HG02642 (cell line): ENCODE data around the gene GABRB3.

Experiments
- ATAC-seq: cut with Tn5 transposase; IDR thresholded peaks from one replicate; pipeline ENCODE4 v1.9.1; 2021; ENCODE audit warnings: mild to moderate bottlenecking; ENCODE audit not compliant: unreplicated experiment, poor library complexity

GABRB3 gene

GRCh38 chr15:26772154-26773066, at the start of gene GABRB3:
GABRB3 (minus strand) TSS chr15:26773066.
- no peak for ATAC-seq

GRCh38 chr15:26807517-26808427, 34.9 kb upstream of the GABRB3 start:
- ATAC-seq: no peak

GRCh38 chr15:26806574-26806973, 33.7 kb upstream of the GABRB3 start:
- ATAC-seq: no peak

- ATAC-seq: no peak
These were observed 33.3 kb upstream of the GABRB3 start for GRCh38 chr15:26806151-26806550.

DNA sequence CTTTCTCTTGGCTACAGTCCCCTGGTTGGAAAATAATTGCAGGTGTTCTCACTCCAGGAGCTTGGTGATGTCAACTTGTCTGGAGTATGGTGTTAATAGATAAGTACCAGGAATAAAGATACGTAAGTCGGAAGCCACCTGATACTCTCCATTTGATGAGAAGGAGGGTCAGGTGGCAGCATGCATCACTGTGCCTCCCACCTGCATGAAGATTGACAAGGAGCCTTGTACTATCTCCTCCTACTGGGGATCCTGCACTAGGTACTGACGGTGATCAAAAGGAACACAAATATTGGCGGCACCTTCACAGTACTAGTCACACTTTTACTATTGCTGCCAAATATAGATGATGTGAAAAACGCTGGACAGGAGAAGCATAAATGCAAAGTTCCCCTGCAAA, 32.6 kb upstream of the GABRB3 start:
- no peak for ATAC-seq

DNA sequence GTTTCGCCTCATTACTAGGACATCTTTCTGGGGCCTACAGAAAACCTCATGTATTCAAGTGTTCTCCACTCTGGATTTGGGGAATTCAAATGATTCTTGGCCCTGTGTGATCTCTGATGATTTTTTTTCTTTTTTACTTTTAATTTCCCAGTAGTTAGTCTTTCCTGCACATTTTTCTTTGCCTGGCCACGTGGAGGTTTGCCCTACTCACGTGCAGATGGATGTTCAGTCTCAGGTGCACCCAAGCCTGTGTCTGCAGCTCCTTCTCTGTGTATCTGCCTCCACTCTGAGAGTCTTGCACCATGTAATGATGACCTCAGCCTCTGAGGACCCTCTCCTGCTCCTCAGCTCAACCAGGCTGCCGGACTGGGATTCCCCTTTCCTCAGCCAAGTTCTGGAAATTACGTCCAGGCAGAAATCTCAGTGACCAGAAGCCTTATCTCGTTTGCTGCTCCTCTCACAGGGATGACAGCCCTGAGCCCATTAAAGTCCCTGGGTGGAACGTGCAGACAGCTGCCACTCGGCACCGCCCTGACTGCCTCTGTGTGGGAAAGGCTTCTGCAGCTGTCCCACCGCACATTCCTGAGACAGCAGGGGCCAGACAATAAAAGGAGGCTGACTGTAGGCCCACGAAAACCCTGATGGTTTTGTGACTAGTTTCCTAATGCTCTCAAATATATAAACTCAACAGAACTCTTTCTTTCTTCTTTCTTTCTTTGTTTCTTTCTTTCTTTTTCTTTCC, 31.4 kb upstream of the GABRB3 start:
- no peak for ATAC-seq

- ATAC-seq: no peak
These were observed 17.3 kb upstream of the GABRB3 start for GRCh38 chr15:26790118-26790517.

- ATAC-seq: no peak
These were observed 8.9 kb upstream of the GABRB3 start for GRCh38 chr15:26781816-26782215.

DNA sequence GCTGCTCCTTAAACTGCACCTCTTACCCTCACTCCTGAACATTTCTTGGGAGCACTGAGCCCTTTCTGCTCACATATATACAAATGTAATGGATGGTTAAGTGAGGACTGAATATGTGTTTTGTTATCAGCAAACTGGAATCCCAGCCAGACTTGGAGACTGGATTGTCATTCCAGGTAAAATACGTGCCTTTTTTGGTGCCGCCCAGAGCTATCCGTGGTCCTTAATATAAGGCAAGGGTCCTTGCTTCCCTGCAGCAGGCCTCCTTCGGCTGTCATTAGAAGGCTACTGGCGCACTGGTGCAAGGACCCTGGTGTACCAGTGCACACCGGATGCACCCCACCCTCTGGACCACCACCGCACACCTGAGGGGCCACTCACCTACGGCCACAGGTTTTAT, 1.1 kb upstream of the GABRB3 start:
- no peak for ATAC-seq

DNA sequence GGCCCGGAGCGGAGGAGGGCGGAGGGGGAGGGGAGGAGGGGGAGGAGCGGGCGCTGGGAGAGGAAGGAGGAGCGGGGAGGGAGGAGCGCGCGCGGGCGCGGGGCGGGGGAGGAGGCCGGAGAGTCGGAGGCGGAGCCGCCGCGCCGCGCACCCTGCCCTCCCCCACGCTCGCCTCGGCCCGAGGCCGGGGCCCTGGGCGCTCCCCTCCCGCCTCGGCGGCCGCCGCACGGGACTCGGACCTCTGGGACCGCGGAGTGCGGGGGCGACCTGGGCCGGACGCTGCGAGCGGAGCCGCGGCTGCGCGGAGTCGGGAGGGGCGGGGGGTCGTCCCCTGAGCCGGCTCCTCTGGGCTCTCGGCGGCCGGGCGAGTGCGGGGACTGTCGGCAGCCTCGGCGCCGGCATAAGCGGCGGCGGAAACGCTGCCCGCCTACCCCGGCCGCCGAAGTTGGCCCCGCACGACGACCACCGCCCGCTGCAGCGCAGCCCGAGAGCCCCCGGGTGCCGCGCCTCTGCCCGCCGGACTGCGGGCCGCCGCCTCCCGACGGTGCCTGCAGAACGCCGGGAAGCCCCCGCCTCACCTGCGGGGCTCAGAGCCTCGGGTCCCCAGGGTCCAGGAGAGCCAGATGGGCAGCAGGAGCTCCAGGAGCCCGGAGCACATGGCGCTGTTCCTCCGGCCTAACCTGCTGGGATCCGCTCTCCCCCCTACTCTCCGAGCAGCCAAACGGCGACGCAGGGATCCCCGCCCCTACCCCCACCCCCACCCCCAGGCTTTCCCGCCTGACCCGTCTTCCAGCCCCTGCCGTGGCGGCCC, 406 bp upstream of the GABRB3 start:
- ATAC-seq: no peak

DNA sequence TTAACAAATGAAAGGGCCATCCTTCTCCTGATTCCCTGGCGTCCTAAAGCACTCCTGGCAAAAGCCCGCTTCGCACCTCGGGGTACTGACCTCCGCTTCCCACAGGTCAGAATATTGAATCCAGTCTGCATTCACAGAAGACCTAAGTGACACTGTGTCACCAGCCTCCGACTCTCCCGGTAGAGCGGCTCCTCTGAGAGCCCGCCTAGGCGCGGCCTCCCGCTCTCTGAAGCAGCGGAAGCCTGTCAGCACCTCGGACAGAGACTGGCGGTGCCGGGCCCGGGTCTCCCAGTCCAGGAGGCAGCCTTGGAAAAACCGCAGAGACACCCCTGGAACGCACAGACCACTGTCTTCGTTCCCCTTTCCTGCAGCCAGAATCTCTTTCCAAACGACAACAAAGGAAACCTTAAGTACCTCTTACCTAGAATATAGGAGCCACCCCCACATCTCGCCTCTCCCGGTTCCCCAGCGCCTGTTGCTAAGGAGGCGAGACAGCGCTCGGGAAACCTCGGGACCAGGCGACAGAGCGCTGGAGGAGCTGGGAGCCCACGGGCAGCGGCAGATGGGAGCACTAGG, 1.2 kb downstream of the GABRB3 start:
- ATAC-seq: no peak

- no peak for ATAC-seq
These were observed 1.7 kb downstream of the GABRB3 start for GRCh38 chr15:26771168-26771567.

- no peak for ATAC-seq
These were observed 5.6 kb downstream of the GABRB3 start for GRCh38 chr15:26767169-26767670.

DNA sequence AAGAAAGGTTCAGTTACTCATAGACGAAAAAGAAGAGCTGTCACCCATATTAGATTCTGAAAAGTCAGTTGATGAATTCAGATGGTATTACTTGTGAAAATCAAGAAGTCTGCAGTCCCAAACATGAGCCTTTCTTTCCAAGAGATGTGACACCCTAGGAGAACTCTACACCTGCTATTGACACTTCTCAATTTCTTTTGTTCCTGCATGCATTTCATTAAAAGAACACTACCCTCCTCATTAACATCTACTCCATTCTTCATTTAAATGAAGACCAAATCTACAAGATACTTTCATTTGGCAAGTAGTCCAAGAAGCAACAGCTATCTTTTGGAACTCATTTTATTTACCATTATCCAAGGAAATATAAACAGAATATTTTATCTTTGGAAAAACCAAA, 6.6 kb downstream of the GABRB3 start:
- ATAC-seq: no peak

DNA sequence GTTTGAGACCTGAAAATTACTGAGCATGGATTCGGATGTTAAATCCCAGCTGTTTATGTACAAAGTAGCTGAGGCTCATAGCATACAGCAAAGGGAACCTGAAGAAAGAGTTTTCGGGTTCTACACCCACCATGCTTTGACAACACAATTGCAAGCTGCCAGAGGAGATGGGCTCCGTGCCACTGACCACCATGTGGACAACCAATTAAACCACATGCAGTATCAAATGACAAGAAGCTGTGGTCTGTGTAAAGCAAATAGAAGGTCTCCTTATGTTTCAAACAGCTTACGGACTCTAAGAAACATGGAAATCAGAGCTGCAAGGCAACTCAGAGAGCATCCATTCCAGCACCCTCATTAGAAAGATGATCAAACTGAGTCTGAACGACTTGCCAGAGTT, 12.9 kb downstream of the GABRB3 start:
- no peak for ATAC-seq

- ATAC-seq: no peak
These were observed 14.8 kb downstream of the GABRB3 start for GRCh38 chr15:26758079-26758478.

GRCh38 chr15:26757141-26757540, 15.7 kb downstream of the GABRB3 start:
- ATAC-seq: no peak

GRCh38 chr15:26744894-26745293, 28.0 kb downstream of the GABRB3 start:
- ATAC-seq: no peak

DNA sequence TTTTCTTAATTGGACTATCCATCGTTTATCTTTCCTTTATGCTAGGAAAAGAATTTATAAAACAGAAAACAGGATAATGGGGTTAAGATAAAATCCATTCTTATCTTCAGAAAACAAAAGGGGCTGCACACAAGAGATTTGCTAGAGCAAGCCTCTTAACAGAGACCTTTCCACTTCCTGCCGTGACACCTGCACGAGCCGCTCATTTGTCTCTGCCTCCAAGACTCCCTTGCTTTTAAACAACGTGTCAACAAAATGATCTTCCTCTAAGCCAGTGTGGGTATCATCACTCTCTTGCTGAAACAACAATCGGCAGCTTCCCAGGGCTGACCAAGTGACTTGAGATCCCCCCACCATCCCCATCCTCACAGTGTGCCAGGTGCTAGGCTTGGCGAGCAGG, 33.1 kb downstream of the GABRB3 start:
- ATAC-seq: no peak
